Stimulated activated CD4-positive, alpha-beta T cell treated with anti-CD3 and anti-CD28 coated beads, Interleukin-1b, Interleukin-23, amount 100 ng/mL, for 1 hour (primary cell): Measurements from ENCODE around the gene TJAP1.
"Not testable (repeated sequence)": the region's sequence is repeated elsewhere in the genome, so short reads cannot be mapped to it uniquely, and the experiment has no call there.

Experiments
- DNase-seq, 2 donors: peaks; one replicate each; pipeline ENCODE4 v3.0.0-alpha.2; 2020; ENCODE audit warnings: low read depth in 2 of 2

The TJAP1 gene

DNA sequence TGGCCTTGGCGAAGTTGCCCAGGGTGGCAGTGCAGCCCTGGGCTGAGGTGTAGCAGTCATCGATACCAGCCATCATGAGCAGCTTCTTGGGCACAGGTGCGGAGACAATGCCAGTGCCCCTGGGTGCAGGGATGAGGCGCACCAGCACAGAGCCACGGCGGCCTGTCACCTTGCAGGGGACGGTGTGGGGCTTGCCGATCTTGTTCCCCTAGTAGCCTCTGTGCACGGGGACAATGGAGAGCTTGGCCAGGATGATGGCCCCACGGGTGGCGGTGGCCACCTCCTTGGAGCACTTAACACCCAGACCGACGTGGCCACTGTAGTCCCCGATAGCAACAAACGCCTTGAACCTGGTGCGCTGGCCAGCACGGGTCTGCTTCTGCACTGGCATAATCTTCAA, 61.6 kb downstream of the TJAP1 start:
- not testable (repeated sequence) for DNase-seq

DNA sequence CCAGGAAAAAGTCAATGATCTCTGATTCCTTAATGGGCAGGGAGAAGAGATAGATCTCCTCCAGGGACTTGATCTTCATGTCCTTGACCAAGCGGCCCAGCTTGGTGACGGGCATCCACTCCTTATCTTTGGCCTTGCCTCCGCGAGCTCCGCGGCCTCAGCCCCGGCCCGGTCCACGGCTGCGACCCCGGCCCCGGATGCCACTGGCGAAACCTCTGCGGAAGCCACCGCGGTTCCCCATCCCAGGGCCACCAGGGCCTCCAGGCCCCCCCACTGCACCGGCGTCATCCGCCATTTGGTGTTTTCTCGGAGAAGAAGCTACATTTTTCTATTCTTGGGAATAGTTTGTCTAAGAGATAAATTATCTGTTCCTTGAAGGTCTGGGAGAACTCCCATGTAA, 62.0 kb downstream of the TJAP1 start:
- DNase-seq, result not testable (repeated sequence)

GRCh38 chr6:43540507-43540906, 63.1 kb downstream of the TJAP1 start:
- DNase-seq, result no peak

- DNase-seq, result no peak
Observed at GRCh38 chr6:43541774-43542471, 64.6 kb downstream of the TJAP1 start.

DNA sequence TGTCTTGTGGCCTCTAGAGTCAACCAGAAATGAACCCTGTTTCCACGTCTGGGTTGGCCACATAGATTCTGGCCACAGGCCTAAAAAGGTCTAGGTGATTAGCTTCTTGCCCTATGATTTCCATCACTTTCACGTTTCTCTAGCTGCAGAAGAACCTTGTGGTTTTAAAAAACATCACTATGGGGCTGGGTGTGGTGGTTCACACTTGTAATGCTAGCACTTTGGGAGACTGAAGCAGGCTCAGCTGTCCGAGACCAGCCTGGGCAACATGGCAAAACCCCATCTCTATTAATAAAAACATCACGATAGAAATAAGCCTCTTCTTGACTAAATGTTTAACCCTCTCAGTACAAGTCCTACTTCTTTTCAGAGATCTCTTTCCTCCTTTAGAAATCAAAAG, 67.1 kb downstream of the TJAP1 start:
- DNase-seq, result no peak

DNA sequence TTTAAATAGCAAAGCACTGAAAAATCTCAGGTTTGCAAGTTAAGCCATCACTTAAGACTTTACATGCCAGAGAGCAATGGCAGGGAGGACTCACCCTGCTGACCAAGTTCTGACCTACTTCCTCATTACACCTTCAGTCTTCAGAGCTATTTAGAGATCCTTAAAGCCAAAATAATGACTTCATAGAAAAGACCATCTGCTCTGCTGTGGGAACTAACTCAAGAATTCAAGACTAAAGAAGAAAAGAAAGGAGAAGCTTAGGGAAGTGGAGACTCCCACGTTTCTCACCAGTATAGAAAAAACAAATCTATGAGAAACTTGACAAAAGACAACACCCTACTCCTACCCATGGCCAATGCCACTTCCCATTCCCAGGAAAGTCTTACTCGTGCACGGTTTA, 69.9 kb downstream of the TJAP1 start:
- no peak for DNase-seq
